ENCODE results near the gene EFCAB6. TPM values are rescaled to one million over a fixed set of nuclear protein-coding genes. Genes with fewer than 3 reads are reported as not detected.

EFCAB6 gene
- total RNA-seq, 1 experiment from 2014 or later = 0.21 TPM

- ChIA-PET CTCF (no interaction called here), POLR2A (no interaction called here)
- intact Hi-C loops (cut with micrococcal nuclease; ENCODE audit: unreplicated experiment) (no loop called here), in situ Hi-C loops (cut with HindIII; ENCODE audit: low pct_unique_long_range_greater_than_20kb, low sequenced_read_pairs) (no loop called here)
- H3K27me3 ChIP-seq (ENCODE audit: control insufficient read depth, insufficient read depth, low read length) = no peaks in the 10 kb centered on the region
- TF ChIP-seq SIN3A (IDR thresholded peaks at IDR 0.05; ENCODE audit: borderline replicate concordance, insufficient read depth, low read depth, low read length) (no peak), POLR2AphosphoS5 (IDR thresholded peaks at IDR 0.05; ENCODE audit: low read depth, low read length) (no peak), TCF7L2 (IDR thresholded peaks at IDR 0.05; ENCODE audit: low read depth, low read length) (no peak)
- TF ChIP-seq, protein P1, sequence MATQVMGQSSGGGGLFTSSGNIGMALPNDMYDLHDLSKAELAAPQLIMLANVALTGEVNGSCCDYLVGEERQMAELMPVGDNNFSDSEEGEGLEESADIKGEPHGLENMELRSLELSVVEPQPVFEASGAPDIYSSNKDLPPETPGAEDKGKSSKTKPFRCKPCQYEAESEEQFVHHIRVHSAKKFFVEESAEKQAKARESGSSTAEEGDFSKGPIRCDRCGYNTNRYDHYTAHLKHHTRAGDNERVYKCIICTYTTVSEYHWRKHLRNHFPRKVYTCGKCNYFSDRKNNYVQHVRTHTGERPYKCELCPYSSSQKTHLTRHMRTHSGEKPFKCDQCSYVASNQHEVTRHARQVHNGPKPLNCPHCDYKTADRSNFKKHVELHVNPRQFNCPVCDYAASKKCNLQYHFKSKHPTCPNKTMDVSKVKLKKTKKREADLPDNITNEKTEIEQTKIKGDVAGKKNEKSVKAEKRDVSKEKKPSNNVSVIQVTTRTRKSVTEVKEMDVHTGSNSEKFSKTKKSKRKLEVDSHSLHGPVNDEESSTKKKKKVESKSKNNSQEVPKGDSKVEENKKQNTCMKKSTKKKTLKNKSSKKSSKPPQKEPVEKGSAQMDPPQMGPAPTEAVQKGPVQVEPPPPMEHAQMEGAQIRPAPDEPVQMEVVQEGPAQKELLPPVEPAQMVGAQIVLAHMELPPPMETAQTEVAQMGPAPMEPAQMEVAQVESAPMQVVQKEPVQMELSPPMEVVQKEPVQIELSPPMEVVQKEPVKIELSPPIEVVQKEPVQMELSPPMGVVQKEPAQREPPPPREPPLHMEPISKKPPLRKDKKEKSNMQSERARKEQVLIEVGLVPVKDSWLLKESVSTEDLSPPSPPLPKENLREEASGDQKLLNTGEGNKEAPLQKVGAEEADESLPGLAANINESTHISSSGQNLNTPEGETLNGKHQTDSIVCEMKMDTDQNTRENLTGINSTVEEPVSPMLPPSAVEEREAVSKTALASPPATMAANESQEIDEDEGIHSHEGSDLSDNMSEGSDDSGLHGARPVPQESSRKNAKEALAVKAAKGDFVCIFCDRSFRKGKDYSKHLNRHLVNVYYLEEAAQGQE (IDR thresholded peaks at IDR 0.05; ENCODE audit: insufficient read depth in 1 of 2, low read depth in 2 of 2, low read length in 1 of 2) = no peak
- TF ChIP-seq, protein P2, sequence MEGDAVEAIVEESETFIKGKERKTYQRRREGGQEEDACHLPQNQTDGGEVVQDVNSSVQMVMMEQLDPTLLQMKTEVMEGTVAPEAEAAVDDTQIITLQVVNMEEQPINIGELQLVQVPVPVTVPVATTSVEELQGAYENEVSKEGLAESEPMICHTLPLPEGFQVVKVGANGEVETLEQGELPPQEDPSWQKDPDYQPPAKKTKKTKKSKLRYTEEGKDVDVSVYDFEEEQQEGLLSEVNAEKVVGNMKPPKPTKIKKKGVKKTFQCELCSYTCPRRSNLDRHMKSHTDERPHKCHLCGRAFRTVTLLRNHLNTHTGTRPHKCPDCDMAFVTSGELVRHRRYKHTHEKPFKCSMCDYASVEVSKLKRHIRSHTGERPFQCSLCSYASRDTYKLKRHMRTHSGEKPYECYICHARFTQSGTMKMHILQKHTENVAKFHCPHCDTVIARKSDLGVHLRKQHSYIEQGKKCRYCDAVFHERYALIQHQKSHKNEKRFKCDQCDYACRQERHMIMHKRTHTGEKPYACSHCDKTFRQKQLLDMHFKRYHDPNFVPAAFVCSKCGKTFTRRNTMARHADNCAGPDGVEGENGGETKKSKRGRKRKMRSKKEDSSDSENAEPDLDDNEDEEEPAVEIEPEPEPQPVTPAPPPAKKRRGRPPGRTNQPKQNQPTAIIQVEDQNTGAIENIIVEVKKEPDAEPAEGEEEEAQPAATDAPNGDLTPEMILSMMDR (IDR thresholded peaks at IDR 0.05) = no peak
- no peak overlapping the region for H3K27ac ChIP-seq (ENCODE audit: low read length)
- H3K4me3 ChIP-seq (ENCODE audit: low read depth in 2 of 2, low read length in 2 of 2) = no peak overlapping the region
- no peaks in the 10 kb centered on the region for H3K36me3 ChIP-seq (ENCODE audit: control insufficient read depth, insufficient read depth, low read length)
- no peak for ATAC-seq
- H3K9me3 ChIP-seq (ENCODE audit: control insufficient read depth, insufficient read depth, low read depth, low read length) = no peaks in the 10 kb centered on the region
- BruUV-seq (replicated peaks) = no TSS peak
- no peaks in the 10 kb centered on the region for H3K4me1 ChIP-seq (ENCODE audit: control insufficient read depth, insufficient read depth, low read length)
- no peak for DNase-seq (ENCODE audit: low read depth, low spot score)
Measured at GRCh38 chr22:43550024-43550620, 262.0 kb downstream of the EFCAB6 start.

- POLR2A ChIA-PET = no interaction called here
- no peak for TF ChIP-seq SIN3A (IDR thresholded peaks at IDR 0.05; ENCODE audit: borderline replicate concordance, insufficient read depth, low read depth, low read length)
- TF ChIP-seq, protein P2 (IDR thresholded peaks at IDR 0.05) = no peak
- TF ChIP-seq, protein P1 (IDR thresholded peaks at IDR 0.05; ENCODE audit: insufficient read depth in 1 of 2, low read depth in 2 of 2, low read length in 1 of 2) = no peak
- TF ChIP-seq POLR2AphosphoS5 (IDR thresholded peaks at IDR 0.05; ENCODE audit: low read depth, low read length) = no peak
- no peak for TF ChIP-seq TCF7L2 (IDR thresholded peaks at IDR 0.05; ENCODE audit: low read depth, low read length)
- Histone ChIP-seq H3K27ac (ENCODE audit: low read length) (no peak overlapping the region), H3K9me3 (ENCODE audit: control insufficient read depth, insufficient read depth, low read depth, low read length) (no peaks in the 10 kb centered on the region), H3K4me3 (ENCODE audit: low read depth in 2 of 2, low read length in 2 of 2) (no peak overlapping the region), H3K4me1 (ENCODE audit: control insufficient read depth, insufficient read depth, low read length) (no peaks in the 10 kb centered on the region), H3K36me3 (ENCODE audit: control insufficient read depth, insufficient read depth, low read length) (no peaks in the 10 kb centered on the region), H3K27me3 (ENCODE audit: control insufficient read depth, insufficient read depth, low read length) (no peaks in the 10 kb centered on the region)
- BruUV-seq (replicated peaks) = no TSS peak
- DNase-seq (ENCODE audit: low read depth, low spot score) (no peak), ATAC-seq (no peak)
- intact Hi-C loops (cut with micrococcal nuclease; ENCODE audit: unreplicated experiment) = no loop called here
- in situ Hi-C loops (cut with HindIII; ENCODE audit: low pct_unique_long_range_greater_than_20kb, low sequenced_read_pairs) = no loop called here
- CTCF ChIA-PET = no interaction called here
Measured at GRCh38 chr22:43546186-43546585, 265.9 kb downstream of the EFCAB6 start.
